GM12878 (cell line): ENCODE measurements around the gene AQP2. TPM values are rescaled to one million over a fixed set of nuclear protein-coding genes. Genes with fewer than 3 reads are reported as not detected.

ENCODE experiments used
- ATAC-seq: fragments of 200-7000 bp; cut with Tn5 transposase; 3 replicates; pipeline ENCODE4 v1.9.1; 2020; ENCODE audit warnings: mild to moderate bottlenecking, moderate library complexity
- BruUV-seq: library from RNA; stranded (reverse); fragments of 400-500 nt; replicated peaks from 2 replicates; lab custom pipeline; 2021; lab: Mats Ljungman, UMichigan
- CTCF ChIA-PET: fragments of 300-600 bp; sonication (Branson Sonifier 250); formaldehyde crosslinking; extraction: SDS; loops from one replicate; lab custom pipeline; 2021; ENCODE audit warnings: inconsistent platforms; lab: Yijun Ruan, JAX
- POLR2A ChIA-PET: fragments of 350-600 bp; formaldehyde crosslinking; extraction: SDS; loops from one replicate; lab custom pipeline; 2021; ENCODE audit warnings: inconsistent platforms; lab: Charles Lee
- RAD21 ChIA-PET: fragments of 300-600 bp; sonication (Branson Sonifier 250); formaldehyde crosslinking; loops from one replicate; lab custom pipeline; 2023; ENCODE audit warnings: antibody characterized with exemption; ENCODE audit not compliant: unreplicated experiment; lab: Charles Lee
- SMC1A ChIA-PET: fragments of 300-600 bp; sonication (Branson Sonifier 250); formaldehyde crosslinking; loops from one replicate; lab custom pipeline; 2023; ENCODE audit not compliant: unreplicated experiment, uncharacterized antibody; lab: Charles Lee
- DNase-seq: peaks from one replicate; pipeline ENCODE4 v3.0.0-alpha.2; 2011; ENCODE audit warnings: low read depth, low spot score
- FAIRE-seq: peaks from 3 replicates; lab custom pipeline; 2011; peaks lifted over from hg19 to GRCh38; lab: Jason Lieb, UNC
- H2AFZ ChIP-seq: 2 replicates; pipeline ENCODE4 v1.6.0; 2011; ENCODE audit warnings: low read depth, low read length, control low read depth; ENCODE audit not compliant: control insufficient read depth
- H3K27ac ChIP-seq: 2 replicates; pipeline ENCODE4 v1.5.1; 2011; ENCODE audit warnings: control low read depth; ENCODE audit not compliant: control insufficient read depth, insufficient read depth
- H3K27me3 ChIP-seq, 2 experiments: replicated peaks in 1 of 2; 2 replicates each; pipeline versions ENCODE4 v1.6.0 to v1.6.1; 2011; ENCODE audit warnings: low read length in 1 of 2; ENCODE audit not compliant: control insufficient read depth in 2 of 2, insufficient read depth in 2 of 2
- H3K36me3 ChIP-seq, 2 experiments: 2 replicates each; pipeline ENCODE4 v1.5.1; 2011; ENCODE audit warnings: low read length in 1 of 2; ENCODE audit not compliant: control insufficient read depth in 2 of 2, insufficient read depth in 2 of 2
- H3K4me1 ChIP-seq: 2 replicates; pipeline ENCODE4 v1.6.1; 2011; ENCODE audit warnings: mild to moderate bottlenecking, low read length, moderate library complexity, mixed read lengths; ENCODE audit not compliant: control insufficient read depth, insufficient read depth
- H3K4me2 ChIP-seq: 2 replicates; pipeline ENCODE4 v1.6.0; 2011; ENCODE audit warnings: control low read depth; ENCODE audit not compliant: control insufficient read depth, insufficient read depth
- H3K4me3 ChIP-seq: fragments of 200-600 bp; sonication (generic); 2 replicates; pipeline ENCODE4 v1.5.1; 2016
- H3K79me2 ChIP-seq: 2 replicates; pipeline ENCODE4 v1.6.0; 2011; ENCODE audit warnings: low read length; ENCODE audit not compliant: control insufficient read depth, insufficient read depth
- H3K9ac ChIP-seq: 2 replicates; pipeline ENCODE4 v1.8.0; 2011; ENCODE audit warnings: low read length, control low read depth, mixed read lengths; ENCODE audit not compliant: control insufficient read depth, insufficient read depth
- H3K9me3 ChIP-seq: replicated peaks from 3 replicates; pipeline ENCODE4 v1.5.1; 2011; ENCODE audit warnings: mild to moderate bottlenecking, low read length; ENCODE audit not compliant: control insufficient read depth, insufficient read depth
- H4K20me1 ChIP-seq: 2 replicates; pipeline ENCODE4 v1.6.0; 2011; ENCODE audit not compliant: control insufficient read depth, insufficient read depth
- BCLAF1 ChIP-seq: fragments of 450-650 bp; IDR thresholded peaks from 2 replicates; pipeline ENCODE4 v1.6.1; 2017; ENCODE audit warnings: antibody characterized with exemption, mild to moderate bottlenecking, moderate library complexity
- BRCA1 ChIP-seq: IDR thresholded peaks from 2 replicates; pipeline ENCODE4 v1.6.1; 2011; ENCODE audit warnings: low read depth, low read length, improper control_type of control experiment
- EGR1 ChIP-seq, 2 experiments: IDR thresholded peaks; 1 replicate in 1 of 2; 2 replicates in 1 of 2; pipeline ENCODE4 v1.6.1; 2011 to 2012; ENCODE audit warnings: low read depth in 2 of 2, low read length in 2 of 2, borderline replicate concordance in 1 of 2, mild to moderate bottlenecking in 1 of 2, moderate library complexity in 1 of 2
- EZH2 ChIP-seq: IDR thresholded peaks from 2 replicates; pipeline ENCODE4 v1.6.1; 2012; ENCODE audit warnings: low read depth, mild to moderate bottlenecking, control low read depth, inconsistent platforms, low read length, borderline replicate concordance; ENCODE audit not compliant: control insufficient read depth
- MYB ChIP-seq: fragments of 150-350 bp; IDR thresholded peaks from 2 replicates; pipeline ENCODE4 v1.6.1; 2014; ENCODE audit warnings: mild to moderate bottlenecking, low read depth, low read length, borderline replicate concordance
- PKNOX1 ChIP-seq: fragments of 450-650 bp; IDR thresholded peaks from 2 replicates; pipeline ENCODE4 v1.6.1; 2016; ENCODE audit warnings: mild to moderate bottlenecking
- SMAD5 ChIP-seq: IDR thresholded peaks from 2 replicates; pipeline ENCODE4 v1.6.1; 2016; ENCODE audit warnings: antibody characterized with exemption, low read depth
- SMARCA5 ChIP-seq: fragments of 450-650 bp; IDR thresholded peaks from 2 replicates; pipeline ENCODE4 v1.6.1; 2017; ENCODE audit warnings: mild to moderate bottlenecking
- TCF12 ChIP-seq: IDR thresholded peaks from 2 replicates; pipeline ENCODE4 v1.6.1; 2011; ENCODE audit warnings: low read depth, mild to moderate bottlenecking, low read length
- ZBTB33 ChIP-seq: fragments of 450-650 bp; IDR thresholded peaks from 2 replicates; pipeline ENCODE4 v1.6.1; 2017; ENCODE audit warnings: mild to moderate bottlenecking
- WGBS: methylation state at CpG from one replicate; pipeline ENCODE4 v1.1.6; 2016; ENCODE audit warnings: low lambda C conversion rate; ENCODE audit not compliant: insufficient replicate concordance, insufficient coverage; ENCODE audit errors: missing lambda C conversion rate; 5-methylcytosine and 5-hydroxymethylcytosine counted together
- in situ Hi-C: fragments of 300-500 bp; cut with MboI; formaldehyde crosslinking; loops from 9 replicates; pipeline ENCODE4 v1.14.3; 2018; ENCODE audit warnings: mixed read lengths
- intact Hi-C: fragments of 100-400 bp; cut with micrococcal nuclease; formaldehyde crosslinking; loops from one replicate; pipeline ENCODE4 v1.14.2; 2022; ENCODE audit not compliant: unreplicated experiment
- polyA plus RNA-seq, 11 experiments: library from polyadenylated mRNA; depleted of rRNA in 4 of 11; unstranded in 6 of 11; stranded (reverse) in 5 of 11; fragments of >200 nt; fragmentation: Nextera tagmentation in 4 of 11; fragmentation: Illumina TruSeq in 1 of 11; extraction: Ambion mirVana in 4 of 11; extraction: Trizol in 1 of 11; gene quantifications; 1 replicate in 1 of 11; 2 replicates in 10 of 11; pipeline versions ENCODE4 v1.2.1 to v1.2.3, GENCODE V29; 2011 to 2016; ENCODE audit warnings: inconsistent platforms in 2 of 11, missing spikeins in 2 of 11, low read depth in 1 of 11
- total RNA-seq, 4 experiments: library from RNA; depleted of rRNA in 3 of 4; stranded (reverse); fragments of >200 nt in 3 of 4; fragmentation: Illumina TruSeq in 1 of 4; extraction: Trizol in 1 of 4; gene quantifications; 2 replicates each; pipeline versions ENCODE4 v1.2.1 to v1.2.3, GENCODE V29; 2013 to 2021

AQP2 gene
- total and polyA plus RNA-seq, 10 of the 15 experiments (the other 5 are each of a cell fraction or from before 2014, with no cell fraction given) = not detected

GRCh38 chr12:49921936-49922335 lies 28.6 kb upstream of the AQP2 start:
- CTCF ChIA-PET = no interaction called here
- H3K4me3 ChIP-seq = no peak overlapping the region

More at GRCh38 chr12:49921936-49922335, 28.6 kb upstream of the AQP2 start:
- Histone ChIP-seq H2AFZ (no peak overlapping the region), H4K20me1 (no peaks in the 10 kb centered on the region), H3K9ac (no peak overlapping the region), H3K9me3 (no peaks in the 10 kb centered on the region), H3K27ac (no peak overlapping the region), H3K4me2 (no peak overlapping the region), H3K36me3 (no peaks in the 10 kb centered on the region), H3K79me2 (no peaks in the 10 kb centered on the region), H3K4me1 (no peaks in the 10 kb centered on the region), H3K27me3 (peaks cover 0 to 1% of the 10 kb centered on the region in 2 experiments; a peak in 2 of 4 replicates)
- no peak for TF ChIP-seq BRCA1
- TF ChIP-seq SMARCA5 = no peak
- no peak for TF ChIP-seq MYB
- no peak for TF ChIP-seq ZBTB33
- TF ChIP-seq TCF12 = no peak
- no peak for TF ChIP-seq EZH2
- TF ChIP-seq BCLAF1 = no peak
- TF ChIP-seq SMAD5 = no peak
- no peak for TF ChIP-seq EGR1 (IDR thresholded peaks at IDR 0.05; ENCODE audit: borderline replicate concordance in 1 of 2, low read depth in 2 of 2, low read length in 2 of 2)
- no peak for TF ChIP-seq PKNOX1
- ChIA-PET SMC1A (no interaction called here), RAD21 (no interaction called here), POLR2A (no interaction called here)
- ATAC-seq (no peak), FAIRE-seq (no peak), DNase-seq (no peak)
- 35% methylated on average over 6 of the region's 6 CpGs for WGBS
- in situ Hi-C loops (no loop called here), intact Hi-C loops (no loop called here)
- no TSS peak for BruUV-seq
